NCI-H1694 treated with DMSO at 0.1 percent for 48 hours (cell line): ENCODE data around the gene STUB1.

Experiments used
- DNase-seq: peaks from one replicate; lab custom pipeline; 2025; lab: John Stamatoyannopoulos, UW

Gene STUB1

GRCh38 chr16:644556-644955, 35.7 kb upstream of the STUB1 start:
- DNase-seq: no peak

- no peak for DNase-seq
Observed at GRCh38 chr16:645852-646678, 34.1 kb upstream of the STUB1 start.

GRCh38 chr16:646679-647172, 33.5 kb upstream of the STUB1 start:
- no peak for DNase-seq

GRCh38 chr16:647173-647902, 32.9 kb upstream of the STUB1 start:
- DNase-seq: no peak

GRCh38 chr16:648071-648780, 32.0 kb upstream of the STUB1 start:
- DNase-seq: no peak

GRCh38 chr16:648781-649589, 31.2 kb upstream of the STUB1 start, which contains the start of gene WDR90:
TSS of gene WDR90 (plus strand) at chr16:649365. CDS start at chr16:649417, 52 bp downstream.
- peak; percentile 64 for DNase-seq

- DNase-seq: no peak
Observed at GRCh38 chr16:649631-650030, 30.6 kb upstream of the STUB1 start.

GRCh38 chr16:651844-652243, 28.4 kb upstream of the STUB1 start:
- no peak for DNase-seq

- no peak for DNase-seq
Observed at GRCh38 chr16:652454-653305, 27.5 kb upstream of the STUB1 start.

GRCh38 chr16:654034-654433, 26.2 kb upstream of the STUB1 start:
- no peak for DNase-seq

- no peak for DNase-seq
Observed at GRCh38 chr16:657487-657886, 22.7 kb upstream of the STUB1 start.

- DNase-seq: no peak
Observed at GRCh38 chr16:658679-659571, 21.3 kb upstream of the STUB1 start.

GRCh38 chr16:659618-660017, 20.6 kb upstream of the STUB1 start:
- no peak for DNase-seq

- no peak for DNase-seq
Observed at GRCh38 chr16:660132-660458, 20.1 kb upstream of the STUB1 start.

GRCh38 chr16:660459-661183, 19.6 kb upstream of the STUB1 start:
- DNase-seq: no peak

GRCh38 chr16:661184-661821, 18.9 kb upstream of the STUB1 start:
- DNase-seq: no peak

- DNase-seq: no peak
Observed at GRCh38 chr16:662095-662494, 18.1 kb upstream of the STUB1 start.

- DNase-seq: no peak
Observed at GRCh38 chr16:662597-662996, 17.6 kb upstream of the STUB1 start.

- DNase-seq: no peak
Observed at GRCh38 chr16:666572-666971, 13.6 kb upstream of the STUB1 start.
